GM19395 (cell line): ENCODE measurements around the gene LIMS2.

ENCODE experiments used
- ATAC-seq: cut with Tn5 transposase; IDR thresholded peaks from one replicate; pipeline ENCODE4 v1.9.1; 2021; ENCODE audit warnings: mild to moderate bottlenecking, moderate library complexity; ENCODE audit not compliant: unreplicated experiment

Gene LIMS2

DNA sequence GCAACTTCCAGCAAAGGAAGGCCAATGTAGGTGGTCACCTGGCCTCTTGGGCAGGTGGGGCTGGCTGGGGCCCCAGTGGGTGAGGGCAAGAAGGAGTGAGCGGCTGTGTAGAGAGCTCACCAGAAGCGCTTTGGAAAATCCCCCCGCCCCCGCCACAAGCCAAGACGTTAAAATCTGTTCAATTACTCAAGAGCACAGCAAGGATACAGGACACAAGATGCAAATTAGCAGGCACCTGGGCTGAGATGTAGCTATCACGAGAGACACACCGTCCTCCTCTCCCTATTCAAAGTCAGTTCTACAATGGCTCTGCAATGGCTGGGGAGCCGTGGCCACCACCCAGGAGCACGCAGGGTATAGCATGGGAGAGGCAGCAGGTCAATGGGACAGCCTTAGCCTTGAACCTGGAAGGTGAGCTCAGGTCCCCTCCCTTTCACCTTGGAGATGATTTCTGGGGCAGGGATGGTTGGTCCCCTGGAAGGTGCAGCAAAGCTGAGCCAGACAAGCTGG, 67.9 kb downstream of the LIMS2 start:
- ATAC-seq = no peak

DNA sequence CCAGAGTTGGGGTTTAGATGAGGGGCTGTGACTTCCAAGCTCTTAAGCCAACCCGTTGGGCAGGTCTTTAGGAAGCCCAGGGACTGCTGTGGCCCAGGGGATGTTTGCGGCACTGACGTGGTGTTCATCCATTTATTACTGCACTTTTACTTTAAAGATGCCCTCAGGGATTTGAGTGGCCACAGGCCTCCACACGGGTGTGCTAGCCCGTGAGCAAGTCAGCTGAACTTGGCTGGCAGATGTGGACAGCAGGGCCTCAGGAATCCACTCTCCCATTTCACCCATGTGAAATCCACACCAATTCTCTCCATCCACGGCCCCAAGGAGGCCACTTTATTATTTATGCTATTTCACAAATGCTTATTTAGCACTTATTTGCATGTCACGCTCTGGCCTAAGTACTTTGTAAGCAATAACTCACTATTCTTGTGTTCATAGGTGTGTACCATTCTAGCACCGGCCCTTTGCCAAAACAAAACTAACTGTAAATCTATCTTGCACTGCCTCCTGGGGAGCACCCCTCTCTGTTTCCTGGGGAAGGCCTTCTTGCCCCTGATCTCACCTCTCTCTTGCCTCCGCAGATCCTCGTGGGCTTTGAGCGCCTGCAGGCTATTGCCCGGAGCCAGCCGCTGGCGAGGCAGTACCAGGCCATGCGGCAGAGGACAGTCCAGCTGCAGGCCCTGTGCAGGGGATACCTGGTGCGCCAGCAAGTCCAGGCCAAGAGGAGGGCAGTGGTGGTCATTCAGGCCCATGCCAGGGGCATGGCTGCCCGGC, 68.5 kb downstream of the LIMS2 start:
- no peak for ATAC-seq

DNA sequence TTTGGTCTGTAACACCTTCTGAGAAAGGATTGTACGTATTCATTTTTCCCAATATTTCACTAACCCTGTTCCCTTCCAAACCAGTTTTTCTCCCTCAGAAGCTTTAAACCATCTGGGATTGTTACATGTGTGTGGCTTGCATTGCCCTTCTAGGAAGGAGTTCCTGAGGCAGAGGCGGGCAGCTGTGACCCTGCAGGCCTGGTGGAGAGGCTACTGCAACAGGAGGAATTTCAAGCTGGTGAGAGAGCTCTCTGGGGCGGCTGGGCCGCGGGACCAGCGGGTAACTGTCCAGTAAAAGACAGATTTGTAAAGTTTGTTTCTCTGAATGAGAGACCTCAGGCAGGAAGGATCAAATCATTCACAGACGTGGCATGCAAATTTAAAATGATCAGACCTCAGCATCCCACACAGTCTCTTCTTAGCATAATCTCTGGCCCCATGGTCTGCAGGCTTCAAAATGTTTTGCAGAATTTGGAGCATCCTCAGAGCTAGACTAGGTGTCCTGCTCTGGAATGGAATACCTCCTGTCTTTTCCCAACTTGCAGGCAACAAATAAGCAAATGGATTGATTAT, 69.6 kb downstream of the LIMS2 start:
- ATAC-seq = no peak

DNA sequence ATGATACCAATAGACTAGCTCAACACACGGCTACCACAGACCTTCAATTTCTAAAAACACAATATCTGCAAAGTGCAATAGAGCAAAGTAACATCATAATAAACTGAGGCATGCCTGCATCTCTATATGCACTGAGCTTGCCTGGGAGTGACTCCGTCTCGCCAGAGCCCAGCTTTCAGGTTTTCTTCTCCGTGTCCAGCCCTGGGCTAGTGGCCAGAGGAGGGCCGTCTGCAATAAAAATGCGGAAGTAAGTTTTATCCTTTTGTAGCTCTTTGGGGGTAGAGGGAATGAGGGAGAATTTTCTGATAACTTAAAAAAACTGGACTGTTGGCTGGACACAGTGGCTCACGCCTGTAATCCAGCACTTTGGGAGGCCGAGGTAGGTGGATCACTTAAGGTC, 70.3 kb downstream of the LIMS2 start:
- no peak for ATAC-seq

DNA sequence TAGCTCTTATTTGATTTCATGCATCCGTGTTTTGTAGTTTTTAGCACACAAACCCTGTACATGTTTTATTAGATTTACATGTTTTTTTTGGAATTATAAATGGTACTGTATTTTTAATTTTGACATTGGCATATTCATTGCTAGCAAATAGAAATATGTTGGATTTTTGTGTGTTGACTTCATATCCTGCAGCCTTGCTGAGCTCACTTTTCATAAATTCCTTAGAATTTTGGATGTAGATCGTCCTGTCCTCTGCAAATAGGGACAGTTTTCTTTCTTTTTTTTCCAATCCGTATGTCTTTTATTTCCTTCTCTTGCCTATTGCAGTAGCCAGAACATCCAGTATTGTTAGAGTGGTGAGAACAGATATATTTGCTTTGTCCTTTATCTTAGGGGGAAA, 76.1 kb downstream of the LIMS2 start:
- ATAC-seq = no peak

DNA sequence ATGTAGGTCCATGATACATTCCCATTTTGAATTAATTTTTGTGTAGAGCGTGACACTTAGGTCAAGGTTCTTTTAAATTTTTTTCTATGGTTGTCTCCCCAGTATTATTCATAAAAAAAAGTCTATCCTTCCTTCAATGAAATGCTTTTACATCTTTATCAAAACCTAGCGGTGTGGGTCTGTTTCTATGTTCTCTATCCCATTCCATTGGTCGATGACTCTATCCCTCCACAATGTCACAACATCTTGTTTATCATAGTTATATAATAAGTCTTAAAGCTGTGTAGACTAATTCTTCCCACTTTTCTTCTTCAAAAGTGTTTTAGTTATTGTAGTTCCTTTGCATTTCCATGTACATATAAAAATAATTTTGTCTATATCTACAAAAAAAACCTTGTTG, 76.6 kb downstream of the LIMS2 start:
- ATAC-seq = no peak

DNA sequence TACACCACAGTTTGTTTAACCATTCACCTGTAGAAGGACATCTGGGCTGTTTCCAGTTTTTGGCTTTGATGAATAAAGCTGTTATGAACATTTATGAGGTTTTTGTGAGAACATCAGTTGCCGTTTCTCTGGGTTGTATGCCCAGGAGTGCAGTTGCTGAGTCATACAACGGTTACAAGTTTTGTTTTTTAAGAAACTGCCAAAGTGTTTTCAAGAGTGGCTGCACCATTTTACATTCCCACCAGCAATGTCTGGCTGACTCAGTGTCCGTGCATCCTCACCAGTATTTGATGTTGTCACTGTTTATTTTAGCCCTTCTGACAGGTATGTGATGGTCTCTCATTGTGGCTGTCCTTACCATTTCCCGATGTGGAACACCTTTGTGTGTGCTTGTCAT, 77.3 kb downstream of the LIMS2 start:
- ATAC-seq = no peak

DNA sequence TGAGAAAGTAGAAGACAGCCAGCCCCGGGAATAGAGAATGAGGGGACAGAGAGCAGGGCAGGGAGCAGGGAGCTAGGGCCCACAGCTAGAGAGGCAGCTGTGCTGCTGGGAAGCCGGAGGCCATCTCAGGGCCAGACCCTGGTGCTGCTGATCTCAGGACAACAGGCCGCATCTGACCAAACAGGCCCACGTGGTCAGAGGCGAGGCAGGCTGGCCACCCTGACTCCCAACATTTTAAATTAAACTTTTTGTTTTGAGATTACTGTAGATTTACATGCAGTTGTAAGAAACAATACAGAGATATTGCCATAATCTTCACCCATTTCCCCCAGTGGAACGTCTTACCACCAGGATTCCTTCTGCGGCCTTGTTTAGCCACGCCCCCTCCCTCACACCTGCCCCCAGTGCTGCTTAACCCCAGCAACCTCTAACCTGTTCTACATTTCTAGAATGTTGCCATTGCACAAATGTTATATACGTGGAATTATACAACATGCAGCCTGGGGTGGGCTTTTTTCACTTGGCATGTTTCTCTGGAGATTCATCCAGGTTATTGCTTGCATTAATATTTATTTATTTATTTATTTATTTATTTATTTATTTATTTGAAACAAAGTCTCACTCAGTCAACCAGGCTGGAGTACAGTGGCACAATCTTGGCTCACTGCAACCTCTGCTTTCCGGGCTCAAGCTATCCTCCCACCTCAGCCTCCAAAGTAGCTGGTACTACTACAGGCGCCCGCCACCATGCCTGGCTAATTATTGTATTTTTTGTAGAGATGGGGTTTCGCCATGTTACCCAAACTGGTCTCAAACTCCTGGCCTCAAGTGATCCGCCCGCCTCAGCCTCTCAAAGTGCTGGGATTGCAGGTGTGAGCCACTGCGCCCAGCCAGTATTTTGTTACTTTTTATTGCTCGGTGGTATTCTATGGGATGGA, 78.0 kb downstream of the LIMS2 start:
- no peak for ATAC-seq

DNA sequence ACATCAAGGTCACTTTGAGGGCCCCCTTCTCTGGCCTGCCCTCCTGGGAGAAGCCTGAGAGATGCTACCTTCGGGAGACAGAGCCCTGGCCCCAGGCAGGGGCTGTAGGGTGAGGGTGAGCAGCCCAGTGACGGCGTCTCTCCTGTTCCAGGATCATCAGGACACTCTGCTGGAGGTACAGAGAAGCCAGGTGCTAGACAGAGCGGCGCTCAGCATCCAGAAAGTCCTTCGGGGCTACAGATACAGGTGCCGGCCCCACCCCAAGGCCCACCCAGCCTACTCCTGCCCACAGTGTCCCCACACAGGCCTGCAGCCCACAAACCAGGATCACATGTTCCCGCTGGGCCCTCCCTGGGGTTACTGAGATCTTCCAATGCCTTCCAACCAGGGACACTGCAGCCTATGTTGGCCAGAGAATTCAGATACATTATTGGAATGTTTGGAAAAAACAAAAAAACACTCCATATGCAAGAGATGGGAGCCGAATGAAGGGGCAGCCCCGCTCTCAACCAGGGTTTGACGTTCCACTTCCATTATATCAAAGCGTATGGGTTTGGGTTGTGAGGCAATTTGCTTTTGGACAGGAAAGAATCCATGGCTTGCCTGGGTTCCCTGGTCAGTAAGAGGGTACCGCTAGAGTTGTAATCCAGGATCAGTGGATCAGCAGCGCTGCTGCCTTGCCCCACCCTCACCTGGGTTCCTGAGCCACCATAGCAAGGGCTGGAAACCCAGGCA, 78.9 kb downstream of the LIMS2 start:
- no peak for ATAC-seq

DNA sequence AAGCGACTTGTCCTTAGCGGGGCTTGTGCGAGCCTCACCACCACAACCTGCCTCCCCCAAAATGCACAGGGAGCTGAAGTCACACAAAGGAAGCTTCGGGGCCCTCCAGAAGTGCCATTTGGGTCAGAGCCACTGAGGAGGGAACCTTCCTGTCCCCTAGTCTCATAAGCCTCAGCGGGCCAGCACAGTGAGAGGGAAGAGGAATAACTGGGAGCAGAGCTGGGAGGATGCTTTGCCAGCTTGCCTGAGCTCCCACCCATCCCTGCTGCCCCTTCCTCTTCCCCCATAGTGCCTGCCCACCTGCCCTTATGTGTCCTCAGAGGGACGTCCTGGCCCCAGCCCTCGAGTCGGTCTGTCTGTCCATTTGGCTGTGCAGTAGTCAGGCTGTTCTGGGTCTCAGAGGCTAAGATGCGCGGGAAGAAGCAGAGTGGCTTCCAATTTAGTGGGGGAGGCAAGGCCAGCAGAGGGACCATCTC, 81.2 kb downstream of the LIMS2 start:
- no peak for ATAC-seq

DNA sequence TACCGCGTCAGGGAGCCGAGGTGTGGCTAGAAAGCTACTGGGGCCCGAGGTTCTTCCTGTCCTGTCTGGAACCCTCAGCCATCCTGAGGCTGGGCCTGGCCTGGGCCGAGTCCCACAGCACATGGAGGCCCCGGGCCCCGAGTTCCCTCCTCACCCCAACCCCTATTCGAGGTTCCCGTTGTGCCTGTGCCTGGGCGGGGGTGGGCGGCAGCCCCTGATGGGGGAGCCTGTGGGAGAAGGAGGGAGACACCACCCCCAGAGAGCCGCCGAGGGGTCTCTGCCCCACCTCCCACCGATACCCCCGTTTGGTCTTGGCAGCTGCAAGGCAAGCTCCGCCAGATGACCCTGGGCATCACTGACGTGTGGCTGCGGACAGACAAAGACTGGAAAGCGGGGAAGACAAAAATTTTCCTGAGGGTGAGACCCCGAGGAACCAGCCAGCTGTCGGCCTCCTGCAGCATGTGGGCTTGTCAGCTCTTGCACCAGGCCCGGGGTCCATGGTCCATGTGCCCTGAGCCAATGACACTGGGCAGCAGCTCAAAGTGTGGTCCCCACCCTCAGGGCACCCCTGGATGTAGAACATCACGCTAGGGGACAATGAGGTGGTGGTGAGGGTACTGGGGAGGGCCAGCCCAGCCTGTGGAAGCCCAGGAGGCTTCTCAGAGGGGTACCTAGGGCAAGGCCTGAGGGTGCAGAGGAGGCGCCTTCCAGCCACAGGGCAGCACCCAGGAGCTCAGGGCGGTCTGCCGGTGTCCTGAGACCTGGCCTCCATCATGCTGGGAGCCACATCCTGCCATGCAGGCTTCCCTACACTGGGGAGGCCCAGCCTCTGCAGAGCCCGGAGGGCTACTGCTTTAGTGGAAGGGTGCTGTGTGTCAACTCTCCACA, 81.9 kb downstream of the LIMS2 start:
- ATAC-seq = no peak

DNA sequence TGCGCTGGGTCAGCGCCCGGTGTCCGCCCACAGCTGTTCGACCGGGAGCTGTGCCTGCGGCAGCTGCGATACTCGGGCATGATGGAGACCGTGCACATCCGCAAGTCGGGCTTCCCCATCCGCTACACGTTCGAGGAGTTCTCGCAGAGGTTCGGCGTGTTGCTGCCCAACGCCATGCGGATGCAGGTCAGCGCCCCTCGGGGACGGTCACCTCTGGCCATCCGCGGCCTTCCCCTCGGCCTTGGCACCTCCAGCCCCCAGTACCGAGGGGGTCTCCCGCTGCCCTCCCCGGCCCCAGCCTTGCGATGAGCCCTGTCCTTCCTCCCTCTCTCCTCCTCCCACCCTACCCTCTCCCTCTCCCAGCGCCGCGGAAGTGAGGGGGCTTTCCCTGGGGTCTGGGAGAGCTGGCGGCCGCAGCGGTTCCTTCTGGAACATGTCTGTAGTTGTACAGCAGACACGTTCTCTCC, 82.5 kb downstream of the LIMS2 start:
- no peak for ATAC-seq

DNA sequence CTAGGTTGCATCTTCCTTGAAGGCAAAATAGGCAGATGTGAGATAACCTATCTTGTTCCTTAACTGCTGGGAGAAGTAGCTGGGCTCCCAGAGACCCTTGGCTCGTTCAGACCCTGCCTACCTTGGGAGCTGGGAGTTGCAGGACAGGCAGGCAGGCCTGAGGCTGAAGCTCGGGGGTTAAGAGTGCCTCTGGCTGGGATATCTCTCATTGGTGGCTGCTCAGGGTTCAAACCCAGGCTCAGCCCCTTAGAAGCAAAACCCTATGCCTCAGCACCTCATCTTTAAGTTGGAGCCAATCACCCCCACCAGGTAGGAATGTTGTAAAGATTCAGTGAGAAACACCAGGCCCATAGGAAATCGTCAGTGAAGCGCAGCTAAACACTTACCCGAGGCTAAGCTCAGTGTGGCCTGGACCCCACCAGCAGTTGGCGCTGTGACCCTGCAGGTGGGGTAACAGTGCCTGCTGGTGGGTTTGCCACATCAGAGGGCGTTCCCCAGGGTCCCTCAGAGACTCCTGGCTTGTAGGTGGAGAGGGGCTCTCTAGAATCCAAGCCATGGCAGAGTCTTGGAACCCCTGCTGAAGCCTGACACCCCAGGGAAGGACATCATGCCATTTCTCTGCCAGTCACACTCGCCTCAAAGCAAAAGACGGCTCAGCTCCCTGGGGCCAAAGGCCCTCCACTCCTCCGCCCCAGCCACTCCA, 84.0 kb downstream of the LIMS2 start:
- peak; percentile 87 for ATAC-seq

DNA sequence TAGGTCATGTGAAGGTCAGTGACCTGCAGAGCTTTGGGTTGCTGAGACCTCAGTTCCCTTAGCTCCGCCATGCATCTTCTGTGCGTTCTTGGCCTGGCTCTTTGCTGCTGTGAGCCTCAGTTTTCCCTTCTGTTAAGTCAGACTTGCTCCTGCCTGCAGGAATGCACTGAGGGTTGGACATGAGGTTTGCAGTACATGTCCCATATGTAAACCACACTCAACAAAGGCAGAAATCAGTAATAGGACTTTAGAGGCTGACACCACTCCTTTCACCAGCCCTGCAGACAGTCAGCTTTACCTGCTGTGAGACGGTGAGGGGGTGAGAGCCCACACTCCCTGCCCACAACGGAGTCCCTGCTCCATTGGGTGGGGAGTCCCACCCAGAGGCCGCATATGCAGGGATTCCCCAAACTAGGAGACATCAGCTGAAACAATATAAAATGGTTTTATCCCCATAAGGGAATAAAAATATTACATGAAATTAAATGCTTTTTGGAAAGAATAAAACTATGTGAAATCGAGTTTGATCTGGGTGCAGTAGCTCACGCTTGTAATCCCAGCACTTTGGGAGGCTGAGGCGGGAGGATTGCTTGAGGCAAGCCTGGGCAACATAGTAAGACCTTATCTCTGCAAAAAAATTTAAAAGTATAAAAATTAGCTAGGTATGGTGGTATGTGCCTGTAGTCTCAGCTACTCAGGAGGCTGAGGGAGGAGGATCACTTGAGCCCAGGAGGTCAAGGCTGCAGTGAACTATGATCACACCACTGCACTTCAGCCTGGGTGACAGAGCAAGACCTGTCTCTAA, 84.7 kb downstream of the LIMS2 start:
- ATAC-seq = no peak

DNA sequence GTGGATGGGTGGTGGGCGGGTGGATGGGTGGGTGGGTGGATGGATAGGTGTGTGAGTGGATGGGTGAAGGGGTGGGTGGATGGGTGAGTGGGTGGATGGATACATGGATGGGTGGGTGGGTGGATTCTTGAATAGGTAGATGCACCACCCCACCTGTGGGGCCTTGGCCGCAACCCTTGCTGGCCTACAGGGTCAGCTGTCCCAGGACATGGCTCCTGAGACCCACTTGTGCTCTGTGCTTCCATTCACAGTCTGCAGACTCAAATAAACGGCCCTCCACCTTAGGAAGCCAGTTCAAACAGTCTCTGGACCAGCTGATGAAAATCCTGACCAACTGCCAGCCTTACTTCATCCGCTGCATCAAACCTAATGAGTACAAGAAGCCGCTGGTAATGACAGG, 85.5 kb downstream of the LIMS2 start:
- ATAC-seq = no peak

DNA sequence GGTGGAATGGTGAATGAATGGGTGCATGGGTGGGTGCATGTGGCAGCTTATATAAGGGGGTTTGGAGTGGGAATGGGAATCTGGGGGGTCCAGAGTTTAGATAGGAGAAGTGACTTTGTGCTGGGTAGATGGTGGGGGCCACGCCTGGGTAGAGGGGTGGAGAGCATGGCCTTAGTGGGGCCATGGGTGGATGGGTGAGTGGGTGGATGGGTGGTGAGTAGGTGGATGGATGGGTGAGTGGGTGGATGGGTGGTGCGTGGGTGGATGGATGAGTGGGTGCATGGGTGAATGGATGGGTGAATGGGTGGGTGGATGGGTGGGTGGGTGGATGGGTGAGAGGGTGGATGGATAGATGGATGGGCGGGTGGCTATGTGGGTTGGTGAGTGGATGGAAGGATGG, 86.0 kb downstream of the LIMS2 start:
- ATAC-seq = no peak
